MM.1S (cell line): ENCODE measurements around the gene CLEC18A.

Experiments
- CTCF ChIP-seq: fragments of 300-600 bp; sonication (generic); IDR thresholded peaks from 2 replicates; pipeline ENCODE4 v1.5.1; 2016; ENCODE audit warnings: antibody characterized with exemption, low read length, mixed read lengths
- EZH2 ChIP-seq: fragments of 300-600 bp; sonication (generic); optimal IDR thresholded peaks from 2 replicates; pipeline ENCODE3; 2017; ENCODE audit warnings: low read depth, mild to moderate bottlenecking, antibody characterized with exemption, low read length, mixed read lengths
- EZH2phosphoT487 ChIP-seq: fragments of 300-600 bp; sonication (generic); IDR thresholded peaks from 2 replicates; pipeline ENCODE4 v1.6.1; 2018; ENCODE audit warnings: antibody characterized with exemption, low read length

- no peak for TF ChIP-seq CTCF
- TF ChIP-seq EZH2phosphoT487, result no peak
- TF ChIP-seq EZH2, result no peak
Observed at GRCh38 chr16:69906838-69907401, 44.2 kb upstream of the CLEC18A start.
